HepG2 (cell line): Measurements from ENCODE around the gene ITGB1. TPM values are rescaled to one million over a fixed set of nuclear protein-coding genes. Genes with fewer than 3 reads are reported as not detected.
A peak's percentile ranks its signal among the peaks of the same experiment; 100 is the strongest.

ENCODE experiments used
- KDM6A ChIP-seq: IDR thresholded peaks from 2 replicates; pipeline ENCODE4 v1.6.1; 2016; ENCODE audit warnings: low read depth
- KMT2A ChIP-seq: sonication (generic); formaldehyde crosslinking; IDR thresholded peaks from 2 replicates; pipeline ENCODE4 v1.4.0; 2020; ENCODE audit warnings: missing genetic modification reagents
- TFE3 ChIP-seq: IDR thresholded peaks from 2 replicates; pipeline ENCODE4 v1.6.1; 2016
- THAP7 ChIP-seq: sonication (generic); formaldehyde crosslinking; IDR thresholded peaks from 2 replicates; pipeline ENCODE4 v1.8.1; 2023; ENCODE audit warnings: mild to moderate bottlenecking, missing genetic modification reagents
- ZC3H13 ChIP-seq: sonication (generic); formaldehyde crosslinking; IDR thresholded peaks from 2 replicates; pipeline ENCODE4 v1.8.1; 2023; ENCODE audit warnings: mild to moderate bottlenecking, missing genetic modification reagents, moderate library complexity
- ZNF264 ChIP-seq: sonication (generic); formaldehyde crosslinking; IDR thresholded peaks from 2 replicates; pipeline ENCODE4 v1.4.0; 2020; ENCODE audit warnings: missing genetic modification reagents
- ZNF646 ChIP-seq: sonication (generic); formaldehyde crosslinking; IDR thresholded peaks from 2 replicates; pipeline ENCODE4 v1.9.0; 2021; ENCODE audit warnings: mild to moderate bottlenecking, missing genetic modification reagents
- polyA plus RNA-seq, 8 experiments: library from polyadenylated mRNA; depleted of rRNA in 3 of 8; stranded (reverse) in 7 of 8; unstranded in 1 of 8; fragments of >200 nt; fragmentation: Illumina TruSeq in 4 of 8; extraction: Trizol in 4 of 8; gene quantifications; 2 replicates each; pipeline versions ENCODE4 v1.2.1 to v1.2.3, GENCODE V29; 2011 to 2016; ENCODE audit warnings: low read depth in 4 of 8, missing spikeins in 1 of 8, mixed read lengths in 1 of 8; ENCODE audit not compliant: insufficient read depth in 1 of 8
- total RNA-seq, 5 experiments: library from RNA; depleted of rRNA; stranded (reverse); fragments of >200 nt; fragmentation: Illumina TruSeq; extraction: Trizol; gene quantifications; 2 replicates each; pipeline ENCODE4 v1.2.3, GENCODE V29; 2016; ENCODE audit warnings: low read depth in 1 of 5
- TF ChIP-seq, protein P1 (sequence below): sonication (generic); formaldehyde crosslinking; IDR thresholded peaks from 2 replicates; pipeline ENCODE4 v1.4.0; 2020; ENCODE audit warnings: mild to moderate bottlenecking, missing genetic modification reagents

Gene ITGB1
- total and polyA plus RNA-seq, 2 of the 13 experiments (the other 11 are each of a cell fraction or from before 2014, with no cell fraction given): 190 to 204 TPM

GRCh38 chr10:32982911-32983909, 25.2 kb upstream of the ITGB1 start (continued):
- TF ChIP-seq ZNF646 (CRISPR knock-in tag): no peak
- TF ChIP-seq, protein P1, sequence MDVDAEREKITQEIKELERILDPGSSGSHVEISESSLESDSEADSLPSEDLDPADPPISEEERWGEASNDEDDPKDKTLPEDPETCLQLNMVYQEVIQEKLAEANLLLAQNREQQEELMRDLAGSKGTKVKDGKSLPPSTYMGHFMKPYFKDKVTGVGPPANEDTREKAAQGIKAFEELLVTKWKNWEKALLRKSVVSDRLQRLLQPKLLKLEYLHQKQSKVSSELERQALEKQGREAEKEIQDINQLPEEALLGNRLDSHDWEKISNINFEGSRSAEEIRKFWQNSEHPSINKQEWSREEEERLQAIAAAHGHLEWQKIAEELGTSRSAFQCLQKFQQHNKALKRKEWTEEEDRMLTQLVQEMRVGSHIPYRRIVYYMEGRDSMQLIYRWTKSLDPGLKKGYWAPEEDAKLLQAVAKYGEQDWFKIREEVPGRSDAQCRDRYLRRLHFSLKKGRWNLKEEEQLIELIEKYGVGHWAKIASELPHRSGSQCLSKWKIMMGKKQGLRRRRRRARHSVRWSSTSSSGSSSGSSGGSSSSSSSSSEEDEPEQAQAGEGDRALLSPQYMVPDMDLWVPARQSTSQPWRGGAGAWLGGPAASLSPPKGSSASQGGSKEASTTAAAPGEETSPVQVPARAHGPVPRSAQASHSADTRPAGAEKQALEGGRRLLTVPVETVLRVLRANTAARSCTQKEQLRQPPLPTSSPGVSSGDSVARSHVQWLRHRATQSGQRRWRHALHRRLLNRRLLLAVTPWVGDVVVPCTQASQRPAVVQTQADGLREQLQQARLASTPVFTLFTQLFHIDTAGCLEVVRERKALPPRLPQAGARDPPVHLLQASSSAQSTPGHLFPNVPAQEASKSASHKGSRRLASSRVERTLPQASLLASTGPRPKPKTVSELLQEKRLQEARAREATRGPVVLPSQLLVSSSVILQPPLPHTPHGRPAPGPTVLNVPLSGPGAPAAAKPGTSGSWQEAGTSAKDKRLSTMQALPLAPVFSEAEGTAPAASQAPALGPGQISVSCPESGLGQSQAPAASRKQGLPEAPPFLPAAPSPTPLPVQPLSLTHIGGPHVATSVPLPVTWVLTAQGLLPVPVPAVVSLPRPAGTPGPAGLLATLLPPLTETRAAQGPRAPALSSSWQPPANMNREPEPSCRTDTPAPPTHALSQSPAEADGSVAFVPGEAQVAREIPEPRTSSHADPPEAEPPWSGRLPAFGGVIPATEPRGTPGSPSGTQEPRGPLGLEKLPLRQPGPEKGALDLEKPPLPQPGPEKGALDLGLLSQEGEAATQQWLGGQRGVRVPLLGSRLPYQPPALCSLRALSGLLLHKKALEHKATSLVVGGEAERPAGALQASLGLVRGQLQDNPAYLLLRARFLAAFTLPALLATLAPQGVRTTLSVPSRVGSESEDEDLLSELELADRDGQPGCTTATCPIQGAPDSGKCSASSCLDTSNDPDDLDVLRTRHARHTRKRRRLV (CRISPR knock-in tag): no peak
- peak; percentile 31; the same call in 1 of the 2 replicates for TF ChIP-seq KMT2A (CRISPR knock-in tag)
- TF ChIP-seq KDM6A (CRISPR knock-in tag): peak; percentile 54; the same call in 1 of the 2 replicates
- TF ChIP-seq ZC3H13 (CRISPR knock-in tag): no peak
- no peak for TF ChIP-seq THAP7 (CRISPR knock-in tag)
- peak; percentile 45; the same call in 1 of the 2 replicates for TF ChIP-seq ZNF264 (CRISPR knock-in tag)
- TF ChIP-seq TFE3 (CRISPR knock-in tag): peak; percentile 61; the same call in 1 of the 2 replicates
